ENCODE results near the gene LRFN4.

LRFN4 gene

GRCh38 chr11:66841861-66842260 is 15.0 kb upstream of the LRFN4 start:
- FAIRE-seq (no peak), DNase-seq (ENCODE audit: insufficient read length, low spot score) (no peak)
- no peak for TF ChIP-seq POLR2A (IDR thresholded peaks at IDR 0.05; ENCODE audit: low read depth, low read length)

- no peak for FAIRE-seq
- TF ChIP-seq POLR2A (IDR thresholded peaks at IDR 0.05; ENCODE audit: low read depth, low read length), result no peak
- DNase-seq (ENCODE audit: insufficient read length, low spot score), result no peak
These were observed 14.4 kb upstream of the LRFN4 start for GRCh38 chr11:66842501-66842895.

GRCh38 chr11:66842896-66843775 is 13.7 kb upstream of the LRFN4 start, which contains the start of gene RCE1:
Gene RCE1, plus strand, starts transcription at chr11:66843441. Its CDS starts 15 bp downstream, at chr11:66843456.
- DNase-seq (ENCODE audit: insufficient read length, low spot score) (peak; percentile 77), FAIRE-seq (no peak)
- peak; percentile 91; the same call in 1 of the 2 replicates for TF ChIP-seq POLR2A (IDR thresholded peaks at IDR 0.05; ENCODE audit: low read depth, low read length)

- FAIRE-seq (no peak), DNase-seq (ENCODE audit: insufficient read length, low spot score) (no peak)
- no peak for TF ChIP-seq POLR2A (IDR thresholded peaks at IDR 0.05; ENCODE audit: low read depth, low read length)
These were observed 12.9 kb upstream of the LRFN4 start for GRCh38 chr11:66843776-66844495.

- no peak for FAIRE-seq
- DNase-seq (ENCODE audit: insufficient read length, low spot score), result no peak
- TF ChIP-seq POLR2A (IDR thresholded peaks at IDR 0.05; ENCODE audit: low read depth, low read length), result no peak
These were observed 12.2 kb upstream of the LRFN4 start for GRCh38 chr11:66844496-66845142.

GRCh38 chr11:66845143-66845875 is 11.6 kb upstream of the LRFN4 start:
- DNase-seq (ENCODE audit: insufficient read length, low spot score) (no peak), FAIRE-seq (no peak)
- no peak for TF ChIP-seq POLR2A (IDR thresholded peaks at IDR 0.05; ENCODE audit: low read depth, low read length)

- no peak for DNase-seq (ENCODE audit: insufficient read length, low spot score)
- no peak for TF ChIP-seq POLR2A (IDR thresholded peaks at IDR 0.05; ENCODE audit: low read depth, low read length)
- FAIRE-seq, result no peak
These were observed 11.0 kb upstream of the LRFN4 start for GRCh38 chr11:66845876-66846212.

- FAIRE-seq (no peak), DNase-seq (ENCODE audit: insufficient read length, low spot score) (peak; percentile 50)
- no peak for TF ChIP-seq POLR2A (IDR thresholded peaks at IDR 0.05; ENCODE audit: low read depth, low read length)
These were observed 10.2 kb upstream of the LRFN4 start for GRCh38 chr11:66846671-66847091.

- TF ChIP-seq POLR2A (IDR thresholded peaks at IDR 0.05; ENCODE audit: low read depth, low read length), result no peak
- DNase-seq (ENCODE audit: insufficient read length, low spot score) (no peak), FAIRE-seq (no peak)
These were observed 9.2 kb upstream of the LRFN4 start for GRCh38 chr11:66847461-66848232.

GRCh38 chr11:66848671-66849500 is 8.0 kb upstream of the LRFN4 start:
- no peak for TF ChIP-seq POLR2A (IDR thresholded peaks at IDR 0.05; ENCODE audit: low read depth, low read length)
- DNase-seq (ENCODE audit: insufficient read length, low spot score), result no peak
- no peak for FAIRE-seq

- DNase-seq (ENCODE audit: insufficient read length, low spot score), result no peak
- FAIRE-seq, result no peak
- TF ChIP-seq POLR2A (IDR thresholded peaks at IDR 0.05; ENCODE audit: low read depth, low read length), result no peak
These were observed 7.2 kb upstream of the LRFN4 start for GRCh38 chr11:66849501-66850234.

GRCh38 chr11:66850235-66850587 is 6.7 kb upstream of the LRFN4 start:
- FAIRE-seq (no peak), DNase-seq (ENCODE audit: insufficient read length, low spot score) (no peak)
- no peak for TF ChIP-seq POLR2A (IDR thresholded peaks at IDR 0.05; ENCODE audit: low read depth, low read length)
